Activated naive CD8-positive, alpha-beta T cell treated with anti-CD3 and anti-CD28 coated beads, Interleukin-2, amount 10 ng/mL, durations not matched to agents 7 days and 5 days (primary cell): Measurements from ENCODE around the gene IDI1. TPM values are rescaled to one million over a fixed set of nuclear protein-coding genes. Genes with fewer than 3 reads are reported as not detected.
"Not testable (repeated sequence)": the region's sequence is repeated elsewhere in the genome, so short reads cannot be mapped to it uniquely, and the experiment has no call there.

Source experiments
- ATAC-seq: fragments of 150-1000 bp; cut with Tn5 transposase; one replicate; pipeline ENCODE4 v1.10.0; 2021; ENCODE audit warnings: low read depth, moderate library complexity
- POLR2A ChIA-PET: fragments of 350-600 bp; sonication (Branson Sonifier 250); formaldehyde crosslinking; loops from one replicate; lab custom pipeline; 2021; ENCODE audit warnings: antibody characterized with exemption; lab: Charles Lee
- DNase-seq: peaks from one replicate; pipeline ENCODE4 v3.0.0; 2021
- H3K27ac Mint-ChIP-seq: one replicate; pipeline ENCODE4 v1.8.0; 2022; ENCODE audit warnings: mild to moderate bottlenecking, mixed read lengths
- H3K27me3 Mint-ChIP-seq: one replicate; pipeline ENCODE4 v1.8.0; 2022; ENCODE audit warnings: mild to moderate bottlenecking, moderate library complexity, mixed read lengths
- H3K36me3 Mint-ChIP-seq: one replicate; pipeline ENCODE4 v1.8.0; 2021; ENCODE audit warnings: mild to moderate bottlenecking, mixed read lengths
- H3K4me1 Mint-ChIP-seq: one replicate; pipeline ENCODE4 v1.8.0; 2021; ENCODE audit warnings: mixed read lengths
- H3K4me3 Mint-ChIP-seq: one replicate; pipeline ENCODE4 v1.8.0; 2022; ENCODE audit warnings: mild to moderate bottlenecking, moderate library complexity, mixed read lengths
- H3K9me3 Mint-ChIP-seq: one replicate; pipeline ENCODE4 v1.8.0; 2021; ENCODE audit warnings: mixed read lengths
- total RNA-seq, 2 experiments: library from RNA; stranded (reverse); gene quantifications; one replicate each; pipeline ENCODE4 v1.2.3, GENCODE V29; 2021

The IDI1 gene
- total RNA-seq, 2 experiments from 2014 or later, result 53.8 to 57.6 TPM

GRCh38 chr10:1038769-1039168, 10.2 kb downstream of the IDI1 start:
- POLR2A ChIA-PET, H3K4me3 Mint-ChIP-seq: not testable (repeated sequence)

GRCh38 chr10:1037098-1037497, 11.8 kb downstream of the IDI1 start:
- peaks cover 15% of the 10 kb centered on the region for H3K36me3 Mint-ChIP-seq
- peak overlapping the region; percentile 49 for H3K27ac Mint-ChIP-seq
- no peak for ATAC-seq
- H3K9me3 Mint-ChIP-seq, result no peaks in the 10 kb centered on the region
- no peaks in the 10 kb centered on the region for H3K27me3 Mint-ChIP-seq
- POLR2A ChIA-PET, result interaction anchor here (0.9 kb wide), 1 partner anchor 60 kb away, joined by 3 read pairs; no protein-coding TSS in a partner anchor
- H3K4me3 Mint-ChIP-seq, result no peak overlapping the region
- peaks cover 7% of the 10 kb centered on the region for H3K4me1 Mint-ChIP-seq
- DNase-seq, result no peak

More at GRCh38 chr10:1038769-1039168, 10.2 kb downstream of the IDI1 start:
- ATAC-seq, H3K9me3 Mint-ChIP-seq, DNase-seq, H3K27me3 Mint-ChIP-seq, H3K27ac Mint-ChIP-seq: not testable (repeated sequence)
- Mint-ChIP-seq H3K36me3 (peaks cover 22% of the 10 kb centered on the region), H3K4me1 (peaks cover 15% of the 10 kb centered on the region)

- Mint-ChIP-seq H3K27me3 (no peaks in the 10 kb centered on the region), H3K27ac (peak overlapping the region; percentile 49), H3K36me3 (peaks cover 15% of the 10 kb centered on the region), H3K9me3 (no peaks in the 10 kb centered on the region), H3K4me3 (no peak overlapping the region), H3K4me1 (peaks cover 6% of the 10 kb centered on the region)
- no peak for ATAC-seq
- POLR2A ChIA-PET, result interaction anchor here (0.9 kb wide), 1 partner anchor 59 kb away, joined by 3 read pairs; no protein-coding TSS in a partner anchor
- no peak for DNase-seq
Measured at GRCh38 chr10:1036341-1036791, 12.6 kb downstream of the IDI1 start.

GRCh38 chr10:1035201-1035600, 13.7 kb downstream of the IDI1 start:
- Mint-ChIP-seq H3K27ac (no peak overlapping the region), H3K4me1 (peaks cover 3% of the 10 kb centered on the region), H3K36me3 (peaks cover 8% of the 10 kb centered on the region), H3K9me3 (no peaks in the 10 kb centered on the region), H3K4me3 (no peak overlapping the region), H3K27me3 (no peaks in the 10 kb centered on the region)
- ATAC-seq (no peak), DNase-seq (no peak)
- POLR2A ChIA-PET, result interaction anchor here (1.0 kb wide), 1 partner anchor 8 kb away, joined by 3 read pairs; no protein-coding TSS in a partner anchor

- H3K4me1 Mint-ChIP-seq, result peaks cover 1% of the 10 kb centered on the region
- ATAC-seq (no peak), DNase-seq (no peak)
- no peak overlapping the region for H3K27ac Mint-ChIP-seq
- POLR2A ChIA-PET, result interaction anchor here (1.0 kb wide), 1 partner anchor 8 kb away, joined by 3 read pairs; no protein-coding TSS in a partner anchor
- no peaks in the 10 kb centered on the region for H3K9me3 Mint-ChIP-seq
- no peaks in the 10 kb centered on the region for H3K27me3 Mint-ChIP-seq
- H3K4me3 Mint-ChIP-seq, result no peak overlapping the region
- H3K36me3 Mint-ChIP-seq, result peaks cover 5% of the 10 kb centered on the region
Measured at GRCh38 chr10:1034758-1035157, 14.2 kb downstream of the IDI1 start.

- Mint-ChIP-seq H3K4me1 (peaks cover 1% of the 10 kb centered on the region), H3K27me3 (no peaks in the 10 kb centered on the region), H3K9me3 (no peaks in the 10 kb centered on the region), H3K36me3 (peaks cover 5% of the 10 kb centered on the region), H3K27ac (no peak overlapping the region), H3K4me3 (no peak overlapping the region)
- DNase-seq (no peak), ATAC-seq (no peak)
- POLR2A ChIA-PET, result interaction anchor here (0.7 kb wide), 1 partner anchor 15 kb away, joined by 3 read pairs; the partner anchor contains the start of gene IDI1
Measured at GRCh38 chr10:1033601-1034000, 15.3 kb downstream of the IDI1 start.

- ATAC-seq (no peak), DNase-seq (no peak)
- Mint-ChIP-seq H3K27ac (no peak overlapping the region), H3K4me1 (no peaks in the 10 kb centered on the region), H3K36me3 (peaks cover 1% of the 10 kb centered on the region), H3K9me3 (no peaks in the 10 kb centered on the region), H3K27me3 (no peaks in the 10 kb centered on the region), H3K4me3 (no peak overlapping the region)
- POLR2A ChIA-PET, result interaction anchor here (0.7 kb wide), 1 partner anchor 16 kb away, joined by 4 read pairs; no protein-coding TSS in a partner anchor
Measured at GRCh38 chr10:1029838-1030237, 19.1 kb downstream of the IDI1 start.

- H3K4me1 Mint-ChIP-seq, result no peaks in the 10 kb centered on the region
- no peaks in the 10 kb centered on the region for H3K27me3 Mint-ChIP-seq
- POLR2A ChIA-PET, result no interaction called here
- peaks cover 1% of the 10 kb centered on the region for H3K36me3 Mint-ChIP-seq
- no peak for ATAC-seq
- no peaks in the 10 kb centered on the region for H3K9me3 Mint-ChIP-seq
- no peak overlapping the region for H3K4me3 Mint-ChIP-seq
- no peak overlapping the region for H3K27ac Mint-ChIP-seq
- DNase-seq, result no peak
Measured at GRCh38 chr10:1026578-1026977, 22.3 kb downstream of the IDI1 start.

- Mint-ChIP-seq H3K36me3 (peaks cover 2% of the 10 kb centered on the region), H3K9me3 (no peaks in the 10 kb centered on the region), H3K4me3 (no peak within 1 kb of the TSS), H3K27ac (no peak within 1 kb of the TSS), H3K4me1 (no peaks in the 10 kb centered on the region), H3K27me3 (no peaks in the 10 kb centered on the region)
- POLR2A ChIA-PET, result no interaction called here
- no peak for DNase-seq
- ATAC-seq, result no peak
Measured at GRCh38 chr10:1025683-1026082, 23.2 kb downstream of the IDI1 start, which contains the start of gene IDI2. TSS of gene IDI2 (minus strand) at chr10:1025859. CDS start at chr10:1024723, 1,136 bp downstream.

- Mint-ChIP-seq H3K4me1 (no peaks in the 10 kb centered on the region), H3K27ac (no peak overlapping the region), H3K9me3 (no peaks in the 10 kb centered on the region), H3K36me3 (peaks cover 7% of the 10 kb centered on the region), H3K27me3 (no peaks in the 10 kb centered on the region), H3K4me3 (no peak overlapping the region)
- DNase-seq (no peak), ATAC-seq (no peak)
- POLR2A ChIA-PET, result no interaction called here
Measured at GRCh38 chr10:1024103-1024502, 24.8 kb downstream of the IDI1 start.

- ATAC-seq (no peak), DNase-seq (no peak)
- Mint-ChIP-seq H3K4me1 (no peaks in the 10 kb centered on the region), H3K4me3 (no peak overlapping the region), H3K36me3 (peaks cover 9% of the 10 kb centered on the region), H3K9me3 (no peaks in the 10 kb centered on the region), H3K27ac (no peak overlapping the region), H3K27me3 (no peaks in the 10 kb centered on the region)
- POLR2A ChIA-PET, result no interaction called here
Measured at GRCh38 chr10:1022413-1022812, 26.5 kb downstream of the IDI1 start.

GRCh38 chr10:1020958-1021357, 28.0 kb downstream of the IDI1 start:
- peaks cover 13% of the 10 kb centered on the region for H3K36me3 Mint-ChIP-seq
- no peak overlapping the region for H3K27ac Mint-ChIP-seq
- H3K9me3 Mint-ChIP-seq, result no peaks in the 10 kb centered on the region
- DNase-seq (no peak), ATAC-seq (no peak)
- no peaks in the 10 kb centered on the region for H3K4me1 Mint-ChIP-seq
- POLR2A ChIA-PET, result no interaction called here
- no peaks in the 10 kb centered on the region for H3K27me3 Mint-ChIP-seq
- H3K4me3 Mint-ChIP-seq, result no peak overlapping the region

- H3K4me3 Mint-ChIP-seq, result no peak overlapping the region
- POLR2A ChIA-PET, result no interaction called here
- H3K36me3 Mint-ChIP-seq, result peaks cover 13% of the 10 kb centered on the region
- DNase-seq (no peak), ATAC-seq (no peak)
- H3K27ac Mint-ChIP-seq, result no peak overlapping the region
- no peaks in the 10 kb centered on the region for H3K27me3 Mint-ChIP-seq
- no peaks in the 10 kb centered on the region for H3K4me1 Mint-ChIP-seq
- no peaks in the 10 kb centered on the region for H3K9me3 Mint-ChIP-seq
Measured at GRCh38 chr10:1020460-1020859, 28.5 kb downstream of the IDI1 start.

- H3K4me1 Mint-ChIP-seq, result no peaks in the 10 kb centered on the region
- H3K27me3 Mint-ChIP-seq, result no peaks in the 10 kb centered on the region
- POLR2A ChIA-PET, result interaction anchor here (0.5 kb wide), 1 partner anchor 13 kb away, joined by 3 read pairs; no protein-coding TSS in a partner anchor
- H3K36me3 Mint-ChIP-seq, result peaks cover 15% of the 10 kb centered on the region
- ATAC-seq (no peak), DNase-seq (no peak)
- H3K4me3 Mint-ChIP-seq, result no peak overlapping the region
- H3K27ac Mint-ChIP-seq, result no peak overlapping the region
- H3K9me3 Mint-ChIP-seq, result no peaks in the 10 kb centered on the region
Measured at GRCh38 chr10:1019362-1019761, 29.6 kb downstream of the IDI1 start.
